ENCODE results near the gene EFNA1. TPM values are rescaled to one million over a fixed set of nuclear protein-coding genes. Genes with fewer than 3 reads are reported as not detected.

EFNA1 gene
- total and polyA plus RNA-seq, 2 of the 13 experiments (the other 11 are each of a cell fraction or from before 2014, with no cell fraction given), result 81.8 to 874 TPM

- TF ChIP-seq ZBTB2 (CRISPR knock-in tag; IDR thresholded peaks at IDR 0.05; ENCODE audit: low read depth) (peak; percentile 83), TBX3 (IDR thresholded peaks at IDR 0.05; ENCODE audit: borderline replicate concordance) (peak; percentile 96), E2F1 (CRISPR knock-in tag; IDR thresholded peaks at IDR 0.05) (0 out of 2 replicates have a peak, but pooled peaks have one; percentile 26), JUND (CRISPR knock-in tag; IDR thresholded peaks at IDR 0.05) (peak; percentile 67; the same call in 1 of the 2 replicates), SRSF4 (IDR thresholded peaks at IDR 0.05; ENCODE audit: low read depth, low read length, poor library complexity, severe bottlenecking) (no peak), WIZ (CRISPR knock-in tag; IDR thresholded peaks at IDR 0.05) (no peak), ATF4 (CRISPR knock-in tag; IDR thresholded peaks at IDR 0.05) (peak in 1 of 2 experiments; percentile 89; a peak in 2 of 4 replicates), ZBTB44 (CRISPR knock-in tag; IDR thresholded peaks at IDR 0.05) (no peak; the same call in none of the 2 replicates), RNF219 (CRISPR knock-in tag; IDR thresholded peaks at IDR 0.05) (no peak; the same call in 1 of the 2 replicates), FOXJ3 (CRISPR knock-in tag; IDR thresholded peaks at IDR 0.05; ENCODE audit: borderline replicate concordance) (peak; percentile 93), ZUFSP (CRISPR knock-in tag; IDR thresholded peaks at IDR 0.05; ENCODE audit: borderline replicate concordance) (no peak), ATF3 (CRISPR knock-in tag; IDR thresholded peaks at IDR 0.05) (peak; percentile 92), ZNF275 (CRISPR knock-in tag; IDR thresholded peaks at IDR 0.05; ENCODE audit: borderline replicate concordance) (0 out of 2 replicates have a peak, but pooled peaks have one; percentile 69), GFI1 (CRISPR knock-in tag; IDR thresholded peaks at IDR 0.05; ENCODE audit: borderline replicate concordance) (0 out of 2 replicates have a peak, but pooled peaks have one; percentile 34)
These were observed at the start of gene EFNA1 (continued) for GRCh38 chr1:155127105-155127966.

Measured in HepG2 (cell line).